ENCODE results near the gene KCNJ12.

The KCNJ12 gene

GRCh38 chr17:21357281-21357680, 18.9 kb upstream of the KCNJ12 start:
- DNase-seq (ENCODE audit: low read depth, low spot score) = no peak
- in situ Hi-C loops (cut with HindIII; ENCODE audit: low sequenced_read_pairs) = no loop called here
- H3K4me3 ChIP-seq (ENCODE audit: low read depth, low read length) = no peak overlapping the region
- TF ChIP-seq CTCF (IDR thresholded peaks at IDR 0.05; ENCODE audit: low read depth, low read length) = no peak

DNA sequence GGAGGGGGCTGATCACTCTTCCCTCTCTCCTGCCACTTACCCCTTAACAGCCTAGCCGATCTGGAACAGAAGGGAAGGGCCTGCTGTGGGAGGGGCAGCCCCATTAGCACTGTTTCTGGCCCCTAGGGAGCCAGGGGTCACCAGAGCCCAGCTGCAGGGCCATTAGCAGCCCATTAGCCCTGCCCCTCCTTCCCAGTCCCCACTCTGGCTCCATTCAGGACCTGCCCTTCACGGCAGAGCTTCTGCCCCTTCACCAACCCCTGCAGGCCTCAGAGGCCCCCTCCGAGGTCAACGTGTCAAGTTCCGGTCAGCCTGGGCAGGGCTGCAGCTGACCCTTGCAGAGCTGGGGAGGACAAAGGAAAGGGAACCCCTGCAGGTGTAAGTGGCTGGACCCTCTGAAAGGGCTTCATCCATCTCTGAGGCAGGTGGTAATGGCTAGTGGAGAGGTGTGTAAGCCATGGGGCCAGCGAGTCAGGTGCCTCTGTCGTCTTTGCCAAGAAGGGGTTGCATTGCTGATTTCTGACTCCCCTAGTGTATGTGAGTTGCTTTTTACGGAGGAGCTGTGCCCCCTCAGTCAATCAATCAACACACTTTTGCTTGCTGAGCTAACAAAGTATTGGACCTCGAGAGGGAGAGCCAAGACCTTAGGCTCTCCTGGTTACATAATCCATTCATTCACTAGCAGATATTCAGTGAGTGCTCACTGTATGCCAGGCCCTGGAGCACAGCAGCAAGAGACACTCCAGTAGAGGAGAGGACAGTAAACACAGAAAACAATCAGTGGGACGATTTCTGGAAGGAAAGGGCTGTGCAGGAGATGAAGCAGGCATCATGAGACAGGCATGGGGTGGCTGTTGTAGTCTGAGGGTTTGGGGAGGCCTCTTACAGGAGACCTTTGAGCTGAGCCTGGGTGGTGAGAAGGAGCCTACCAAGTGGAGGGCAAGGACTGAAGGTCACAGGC, 18.2 kb upstream of the KCNJ12 start:
- TF ChIP-seq CTCF (IDR thresholded peaks at IDR 0.05; ENCODE audit: low read depth, low read length) = no peak
- in situ Hi-C loops (cut with HindIII; ENCODE audit: low sequenced_read_pairs) = no loop called here
- DNase-seq (ENCODE audit: low read depth, low spot score) = no peak
- no peak overlapping the region for H3K4me3 ChIP-seq (ENCODE audit: low read depth, low read length)

DNA sequence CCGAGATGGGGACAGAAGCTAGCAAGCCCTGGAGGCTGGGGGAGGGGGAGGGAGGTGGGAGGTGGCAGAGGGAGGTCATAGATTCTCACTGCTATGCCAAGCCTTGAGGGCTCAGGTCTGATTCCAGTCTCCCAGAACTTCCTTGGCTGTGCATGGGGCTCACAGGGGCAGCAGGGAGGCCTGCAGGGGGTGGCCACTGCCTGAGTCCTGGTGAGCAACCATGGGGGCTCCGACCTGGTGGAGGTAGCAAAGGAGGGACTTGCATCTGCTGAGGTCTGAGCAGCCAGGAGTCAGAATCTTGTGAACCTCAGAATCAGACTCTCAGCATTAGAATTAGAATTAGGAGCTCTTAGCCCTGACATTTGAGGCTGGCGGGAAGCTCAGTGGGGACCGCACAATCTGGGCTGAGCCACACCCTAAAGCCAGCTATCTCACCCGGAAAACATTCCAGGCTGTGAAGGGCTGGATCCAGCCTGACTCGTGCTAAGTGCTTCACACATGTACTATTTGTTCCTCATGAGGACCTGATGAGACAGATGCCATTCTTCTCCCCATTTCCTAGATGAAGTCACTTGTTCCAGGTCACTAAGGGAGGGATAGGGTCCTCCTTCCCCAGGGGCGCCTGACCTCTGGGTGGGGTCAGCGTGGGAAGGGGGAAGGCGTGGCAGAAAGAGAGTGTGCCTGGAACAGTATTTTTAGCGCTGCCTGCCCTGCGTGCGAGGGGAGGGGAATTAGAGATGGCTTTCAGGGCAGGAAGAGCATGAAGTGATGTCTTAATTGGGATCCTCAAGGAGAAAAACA, 17.3 kb upstream of the KCNJ12 start:
- in situ Hi-C loops (cut with HindIII; ENCODE audit: low sequenced_read_pairs) = no loop called here
- TF ChIP-seq CTCF (IDR thresholded peaks at IDR 0.05; ENCODE audit: low read depth, low read length) = no peak
- no peak overlapping the region for H3K4me3 ChIP-seq (ENCODE audit: low read depth, low read length)
- DNase-seq (ENCODE audit: low read depth, low spot score) = no peak

- TF ChIP-seq CTCF (IDR thresholded peaks at IDR 0.05; ENCODE audit: low read depth, low read length) = no peak
- in situ Hi-C loops (cut with HindIII; ENCODE audit: low sequenced_read_pairs) = no loop called here
- H3K4me3 ChIP-seq (ENCODE audit: low read depth, low read length) = no peak overlapping the region
- no peak for DNase-seq (ENCODE audit: low read depth, low spot score)
These were observed 16.7 kb upstream of the KCNJ12 start for GRCh38 chr17:21359483-21359840.

GRCh38 chr17:21360048-21360447, 16.1 kb upstream of the KCNJ12 start:
- no peak for DNase-seq (ENCODE audit: low read depth, low spot score)
- no peak overlapping the region for H3K4me3 ChIP-seq (ENCODE audit: low read depth, low read length)
- no peak for TF ChIP-seq CTCF (IDR thresholded peaks at IDR 0.05; ENCODE audit: low read depth, low read length)
- in situ Hi-C loops (cut with HindIII; ENCODE audit: low sequenced_read_pairs) = no loop called here

DNA sequence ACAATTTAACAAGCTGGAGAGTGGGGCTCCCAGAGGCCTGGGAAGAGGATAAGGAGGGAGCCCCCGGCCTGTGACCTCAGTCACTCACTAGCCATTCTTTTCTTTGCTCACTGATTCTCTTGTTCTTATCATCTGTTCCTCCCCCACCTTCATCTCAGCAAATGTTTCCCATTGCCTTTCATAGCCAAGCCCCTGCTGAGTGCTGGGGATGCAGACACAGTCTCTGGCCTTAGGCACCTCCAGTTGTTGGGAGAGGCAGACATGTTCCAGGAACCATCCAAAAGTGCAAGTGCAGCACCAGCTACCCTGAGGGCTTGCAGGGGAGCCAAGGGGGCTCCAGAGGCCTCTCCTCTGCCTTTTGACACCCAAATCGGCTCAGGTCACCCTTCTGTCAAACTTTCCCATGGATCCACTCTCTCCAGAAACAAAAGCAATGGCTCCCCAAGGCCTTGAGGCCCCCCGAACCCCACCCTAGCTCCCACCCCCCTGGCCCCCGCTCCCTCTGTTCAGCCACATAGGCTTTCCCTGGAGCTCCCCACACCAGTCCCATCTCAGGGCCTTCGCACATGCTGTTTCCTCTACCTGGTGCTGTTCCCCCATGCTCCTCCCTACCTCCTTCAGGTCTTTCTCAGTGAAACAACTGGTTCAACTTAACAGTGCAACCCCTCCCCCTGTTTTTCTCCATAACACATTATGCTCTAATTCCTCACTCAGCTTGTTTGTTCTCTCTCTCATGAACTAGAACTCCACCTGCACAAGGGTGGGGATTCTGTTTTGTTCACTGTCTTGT, 14.9 kb upstream of the KCNJ12 start:
- DNase-seq (ENCODE audit: low read depth, low spot score) = no peak
- TF ChIP-seq CTCF (IDR thresholded peaks at IDR 0.05; ENCODE audit: low read depth, low read length) = no peak
- in situ Hi-C loops (cut with HindIII; ENCODE audit: low sequenced_read_pairs) = no loop called here
- no peak overlapping the region for H3K4me3 ChIP-seq (ENCODE audit: low read depth, low read length)
